ENCODE measurements around the gene PTGFR. TPM values are rescaled to one million over a fixed set of nuclear protein-coding genes. Genes with fewer than 3 reads are reported as not detected.
A peak's percentile ranks its signal among the peaks of the same experiment; 100 is the strongest.

The PTGFR gene, protein sequence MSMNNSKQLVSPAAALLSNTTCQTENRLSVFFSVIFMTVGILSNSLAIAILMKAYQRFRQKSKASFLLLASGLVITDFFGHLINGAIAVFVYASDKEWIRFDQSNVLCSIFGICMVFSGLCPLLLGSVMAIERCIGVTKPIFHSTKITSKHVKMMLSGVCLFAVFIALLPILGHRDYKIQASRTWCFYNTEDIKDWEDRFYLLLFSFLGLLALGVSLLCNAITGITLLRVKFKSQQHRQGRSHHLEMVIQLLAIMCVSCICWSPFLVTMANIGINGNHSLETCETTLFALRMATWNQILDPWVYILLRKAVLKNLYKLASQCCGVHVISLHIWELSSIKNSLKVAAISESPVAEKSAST
- 28.6 TPM for total RNA-seq

DNA sequence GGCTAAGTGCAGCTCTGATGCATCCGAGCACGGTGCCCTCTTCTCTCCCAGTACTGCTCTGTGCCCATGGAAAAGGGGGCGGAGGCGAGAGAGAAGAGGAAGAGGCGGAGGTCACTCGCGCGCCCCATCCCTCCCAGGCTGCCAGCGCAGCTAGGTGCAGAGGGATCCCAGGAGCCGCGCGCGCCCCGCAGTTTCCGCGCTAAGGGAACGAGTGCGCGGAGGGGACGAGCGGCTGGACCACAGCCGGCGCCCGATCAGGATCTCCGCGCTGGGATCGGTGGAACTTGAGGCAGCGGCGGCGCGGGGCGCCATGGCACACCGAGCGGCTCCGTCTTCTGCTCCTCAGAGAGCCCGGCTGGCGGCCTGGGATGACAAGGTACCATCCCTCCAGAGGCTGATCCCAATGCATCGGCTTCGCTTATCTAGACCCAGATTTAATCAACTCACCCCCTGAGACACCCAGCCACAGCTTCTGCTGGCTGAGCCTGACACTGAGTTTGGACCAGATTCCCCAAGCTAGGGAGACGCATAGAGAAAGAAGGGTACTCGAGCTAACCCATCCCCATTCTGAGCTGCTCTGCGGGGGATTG, at the start of gene PTGFR:
Gene PTGFR, plus strand, starts transcription at position 114 of the 590 bp plus-strand sequence. CDS start 1,770 bp downstream, outside the sequence.
- no peak for DNase-seq

DNA sequence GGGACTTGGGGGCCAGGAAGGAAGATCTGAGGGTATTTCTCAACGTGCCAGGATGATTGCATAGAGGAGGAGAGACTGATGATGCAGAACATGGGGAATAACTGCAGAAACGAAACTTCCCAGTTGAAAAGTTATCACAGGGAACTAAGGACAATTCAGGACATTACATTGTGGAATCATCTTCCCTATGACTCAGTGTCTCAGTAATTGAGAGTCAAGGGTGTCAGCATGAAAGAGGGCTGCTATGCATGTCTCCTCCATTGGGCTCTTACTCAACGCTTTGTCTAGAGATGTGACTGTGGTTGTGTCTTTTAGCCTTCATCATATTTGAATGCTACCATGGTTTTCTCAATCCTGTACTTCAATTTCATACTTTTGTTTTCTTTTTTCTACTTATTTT, 48.9 kb upstream of the PTGFR start:
- DNase-seq: no peak

DNA sequence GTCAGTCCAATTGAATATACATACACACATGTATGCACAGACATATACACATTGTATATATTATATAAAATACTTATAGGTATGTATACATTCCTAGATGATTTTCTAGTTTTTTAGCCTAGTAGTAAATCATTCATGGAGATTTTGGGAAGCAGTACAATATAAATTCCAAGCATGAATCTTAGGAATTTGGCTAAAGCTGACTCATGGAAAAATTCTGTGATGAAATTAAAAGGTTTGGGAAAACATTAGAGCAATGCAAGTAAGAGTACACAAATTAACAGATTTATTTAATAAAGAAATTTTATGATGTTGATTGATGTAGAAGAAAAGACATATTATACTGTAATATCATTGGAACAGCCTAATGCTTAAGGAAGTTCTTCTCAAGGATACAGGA, 43.7 kb upstream of the PTGFR start:
- DNase-seq: no peak

DNA sequence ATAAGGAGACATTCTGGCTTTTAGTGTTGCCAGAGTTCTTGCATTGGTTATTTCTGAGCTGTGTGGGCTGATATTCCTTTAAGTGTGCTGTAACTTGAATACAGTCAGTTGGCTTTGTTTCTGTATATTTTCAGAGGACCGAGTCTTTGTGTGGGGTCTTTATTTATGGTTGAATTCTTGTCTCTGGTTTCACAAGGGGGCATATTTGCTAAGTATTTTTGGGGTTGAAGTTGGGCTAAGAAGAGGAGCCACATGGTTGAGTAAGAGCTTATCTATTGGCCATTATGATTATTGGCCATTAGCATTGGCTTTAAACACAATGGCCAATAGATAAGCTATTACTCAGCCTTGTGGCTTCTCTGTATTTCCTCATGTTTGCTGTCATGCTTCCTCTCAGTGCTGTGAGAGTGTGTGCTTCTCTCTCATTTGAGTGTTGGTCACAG, 26.3 kb upstream of the PTGFR start:
- DNase-seq: no peak

DNA sequence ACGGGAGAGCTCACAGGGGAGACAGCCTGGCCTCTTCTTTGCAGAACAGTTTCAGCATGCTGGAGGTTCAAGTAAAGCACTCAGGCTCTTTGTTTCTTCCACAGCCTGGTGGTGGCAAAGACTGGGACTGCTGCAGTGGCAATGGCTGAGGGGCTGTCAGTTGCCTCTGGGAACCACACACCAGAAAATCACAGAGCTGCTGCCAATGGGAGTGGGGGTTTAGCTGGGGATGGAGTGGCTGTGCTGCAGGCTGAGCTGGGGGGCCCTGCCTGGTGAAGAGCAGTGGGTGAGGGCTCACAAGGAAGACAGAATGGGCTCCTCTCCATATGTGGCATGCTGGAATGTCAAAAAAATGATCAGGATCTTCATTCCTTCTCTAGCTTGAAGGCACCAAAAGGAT, 25.6 kb upstream of the PTGFR start:
- no peak for DNase-seq

DNA sequence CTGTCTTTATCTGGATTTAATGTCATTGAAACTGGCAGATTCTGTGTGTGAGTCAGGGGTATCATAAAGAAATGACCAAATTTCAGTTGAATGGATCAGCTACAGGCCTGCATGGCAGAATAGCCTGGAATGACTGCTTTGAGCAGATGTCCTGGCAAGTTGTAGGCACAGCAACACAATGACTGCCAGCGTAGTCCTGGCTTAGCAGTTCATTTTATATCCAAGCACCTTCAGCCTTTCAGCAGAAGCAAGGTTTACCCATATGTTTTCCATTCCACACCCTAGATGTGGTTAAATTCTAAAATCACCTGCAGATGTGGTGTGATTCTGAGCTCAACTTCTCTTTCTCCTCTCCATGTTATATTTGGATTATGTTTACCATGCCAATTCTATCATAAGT, 22.3 kb upstream of the PTGFR start:
- DNase-seq: no peak

DNA sequence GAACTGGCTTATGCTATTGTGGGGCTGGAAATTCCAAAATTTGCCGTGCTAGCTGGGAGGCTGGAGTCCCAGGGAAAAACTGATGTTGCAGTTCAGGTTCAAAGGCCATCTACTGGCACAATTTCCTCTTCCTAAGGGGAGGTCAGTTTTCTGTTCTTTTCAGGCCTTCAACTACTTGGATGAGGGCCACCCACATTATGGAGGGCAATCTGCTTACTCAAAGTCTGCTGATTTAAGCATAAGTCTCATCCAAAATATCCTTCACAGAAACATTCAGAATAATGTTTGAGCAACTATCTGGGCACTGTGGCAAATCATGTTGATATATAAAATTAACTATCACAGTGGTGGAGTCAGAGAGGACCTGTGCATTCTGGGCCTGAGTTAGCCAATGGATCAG, 21.2 kb upstream of the PTGFR start:
- DNase-seq: no peak

DNA sequence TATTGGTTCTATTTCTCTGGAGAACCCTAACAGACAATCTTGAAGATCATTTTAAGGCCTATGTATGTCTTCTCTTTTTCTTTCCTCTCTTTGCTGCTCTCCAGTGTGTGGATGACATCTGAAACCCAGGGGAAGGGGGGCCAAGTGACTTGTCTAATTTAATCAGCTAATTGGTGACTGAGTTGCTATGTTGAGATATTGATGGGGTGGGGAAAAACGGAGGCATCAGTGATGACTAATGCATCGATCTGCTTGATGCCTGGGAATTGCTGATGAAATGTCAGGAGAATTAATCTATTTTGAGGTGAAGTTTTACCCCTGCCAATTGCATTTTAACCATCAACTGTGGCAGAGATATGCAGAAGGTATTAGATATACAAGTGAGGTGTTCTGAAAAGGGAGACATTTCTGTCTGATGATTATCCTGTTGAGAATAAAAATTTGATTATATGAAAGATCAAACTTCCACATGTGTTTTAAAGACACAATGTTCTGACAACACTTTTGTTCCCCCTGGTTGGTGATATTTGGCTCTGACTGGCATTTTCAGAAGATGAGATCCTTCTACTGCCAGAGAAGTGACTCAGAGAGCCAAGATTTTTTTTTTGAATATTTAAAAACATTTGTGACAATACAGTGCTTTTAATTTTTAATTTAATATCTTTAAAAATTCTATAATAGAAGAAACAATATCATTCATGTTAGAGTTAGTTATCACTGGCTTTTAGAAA, 18.7 kb upstream of the PTGFR start:
- DNase-seq: no peak

DNA sequence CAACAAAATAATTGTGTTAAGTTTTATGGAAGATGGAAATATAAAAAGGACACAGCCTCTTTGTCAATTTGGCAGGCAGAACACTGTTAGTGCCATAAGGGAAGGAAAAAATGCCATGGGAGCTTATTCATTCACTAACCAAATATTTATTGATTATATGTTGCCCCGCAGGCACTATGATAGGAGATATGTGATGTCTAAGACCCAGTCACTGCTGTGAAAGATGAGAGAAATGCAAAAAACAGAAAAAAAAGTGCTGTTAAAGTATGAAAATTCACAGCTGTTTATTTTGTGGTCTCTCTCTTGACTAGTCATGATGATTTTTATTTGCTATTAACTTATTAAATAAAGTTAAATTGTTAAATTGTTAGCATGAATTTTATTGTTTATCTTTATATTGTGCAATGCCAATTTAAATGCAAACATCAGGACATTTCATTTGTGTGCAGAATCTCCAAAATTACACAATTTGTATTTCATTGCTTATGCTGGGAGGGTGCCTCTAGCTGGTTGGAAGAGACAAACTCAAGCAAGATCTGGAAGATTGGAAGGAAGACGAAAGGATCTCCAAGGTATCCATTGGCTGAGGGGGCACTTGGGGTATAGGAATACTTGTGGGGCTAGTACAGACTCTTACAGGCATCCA, 17.8 kb upstream of the PTGFR start:
- no peak for DNase-seq

DNA sequence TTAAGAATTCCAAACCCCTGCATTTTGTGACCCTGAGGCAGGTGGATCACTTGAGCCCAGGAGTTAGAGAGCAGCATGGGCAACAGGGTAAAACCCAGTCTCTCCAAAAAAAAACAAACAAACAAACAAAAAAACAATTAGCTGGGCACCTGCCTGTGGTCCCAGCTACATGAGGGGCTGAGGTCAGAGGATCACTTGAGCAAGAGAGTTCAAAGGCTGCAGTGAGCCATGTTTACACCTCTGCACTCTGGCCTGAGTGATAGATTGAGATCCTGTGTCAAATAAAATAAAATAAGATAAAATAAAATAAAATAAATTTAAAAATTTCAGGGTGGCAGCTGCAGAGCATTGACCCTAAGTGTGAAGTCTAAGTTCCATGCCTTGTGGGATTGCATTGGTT, 16.7 kb upstream of the PTGFR start:
- no peak for DNase-seq

DNA sequence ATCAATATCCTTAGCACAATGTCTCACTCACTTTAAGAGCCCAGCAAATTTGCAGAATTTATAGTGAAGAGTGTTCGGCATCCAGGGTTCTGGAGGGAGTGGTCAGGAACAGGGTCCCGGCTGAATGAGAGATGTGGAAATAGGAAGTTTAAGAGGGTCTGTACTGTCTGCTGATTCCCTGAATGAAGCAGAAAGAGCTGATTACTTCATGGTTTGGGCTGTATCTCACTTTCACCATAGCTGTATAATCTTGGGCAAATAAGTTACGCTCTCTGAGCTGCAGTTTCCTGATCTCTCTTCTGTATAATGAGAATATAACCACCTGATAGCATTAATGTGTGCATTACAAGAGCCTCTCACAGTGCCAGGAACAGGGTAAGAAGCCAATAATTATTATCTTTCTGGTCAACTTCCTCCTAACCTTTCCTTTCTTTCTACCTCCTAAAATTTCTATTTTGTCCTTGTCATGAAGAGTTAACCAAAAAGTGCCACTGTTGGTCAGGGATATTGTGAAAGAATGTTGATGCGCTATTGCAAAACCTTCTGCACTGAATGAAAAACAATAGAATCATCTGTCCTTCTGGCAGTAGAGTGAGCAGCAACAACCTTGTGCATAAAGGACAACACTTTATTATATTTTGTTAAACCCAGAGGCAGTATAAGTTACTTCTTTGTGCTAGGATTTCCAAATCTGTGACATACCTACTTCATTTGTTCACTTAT, 14.7 kb upstream of the PTGFR start:
- DNase-seq: no peak

DNA sequence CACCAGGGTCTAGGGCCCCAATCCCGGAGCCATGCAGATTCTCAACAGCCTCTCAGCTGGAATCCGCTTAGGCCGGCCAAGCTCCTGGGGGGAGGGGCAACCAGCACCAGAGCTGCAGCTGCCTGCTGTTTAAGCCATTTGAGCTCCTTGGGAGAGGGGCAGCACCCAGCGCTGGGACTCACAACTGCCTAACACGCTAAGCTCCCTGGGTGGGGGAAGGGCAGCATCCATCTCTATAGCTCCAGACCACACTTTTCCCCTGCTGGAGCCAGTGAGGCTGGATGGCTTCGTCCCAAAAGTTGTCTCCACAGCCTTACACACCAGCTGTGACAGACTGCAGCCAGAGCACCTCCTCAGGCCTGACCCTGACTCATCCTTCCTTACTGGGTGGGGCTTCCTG, 6.9 kb upstream of the PTGFR start:
- DNase-seq: no peak

DNA sequence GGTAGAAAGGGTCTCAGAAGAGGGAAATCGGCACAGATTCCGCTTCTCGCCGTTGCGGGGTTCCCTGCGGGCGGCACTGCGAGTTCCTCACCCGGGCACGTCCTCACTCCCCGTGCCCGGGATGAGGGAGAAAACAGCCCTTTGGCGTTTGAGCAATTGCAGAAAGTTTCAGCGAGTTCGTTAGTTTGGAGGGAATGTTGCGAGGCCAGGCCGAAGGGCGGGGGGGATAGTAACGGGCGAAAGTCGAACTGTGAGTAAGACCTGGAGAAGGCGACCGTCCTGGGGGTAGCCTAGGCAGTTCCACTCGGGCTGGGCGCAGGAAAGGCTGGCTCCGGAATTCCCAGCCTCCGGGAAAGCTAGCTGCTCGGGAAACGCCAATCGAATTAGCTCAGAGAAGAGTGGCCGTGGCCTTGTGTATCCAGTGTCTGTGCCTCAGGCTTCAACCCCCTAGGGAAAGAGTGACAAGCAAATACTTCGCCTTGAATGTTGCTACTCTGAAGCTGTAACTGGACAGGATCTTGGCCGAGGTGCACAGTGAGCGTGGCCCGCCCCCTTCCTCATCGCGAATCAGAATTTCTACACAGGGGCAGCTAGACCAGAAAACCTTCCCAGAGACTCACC, 787 bp downstream of the PTGFR start:
- peak; percentile 44 for DNase-seq

DNA sequence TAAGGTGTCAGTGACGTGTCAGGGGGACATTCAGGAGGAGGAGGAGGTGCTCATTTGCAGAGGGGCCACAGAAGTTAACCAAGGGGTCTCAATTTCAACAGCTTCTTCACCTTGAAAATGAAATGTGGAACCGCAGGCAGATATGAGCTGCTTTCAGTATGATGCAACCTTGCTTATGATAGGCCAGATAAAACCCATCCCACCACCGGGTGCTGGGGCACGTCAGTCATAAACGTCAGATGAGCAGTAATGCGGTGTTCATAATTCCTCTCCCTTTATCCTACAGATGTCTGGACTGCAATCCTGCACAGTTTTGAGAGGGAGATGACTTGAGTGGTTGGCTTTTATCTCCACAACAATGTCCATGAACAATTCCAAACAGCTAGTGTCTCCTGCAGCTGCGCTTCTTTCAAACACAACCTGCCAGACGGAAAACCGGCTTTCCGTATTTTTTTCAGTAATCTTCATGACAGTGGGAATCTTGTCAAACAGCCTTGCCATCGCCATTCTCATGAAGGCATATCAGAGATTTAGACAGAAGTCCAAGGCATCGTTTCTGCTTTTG, 1.7 kb downstream of the PTGFR start:
- DNase-seq: peak; percentile 58

DNA sequence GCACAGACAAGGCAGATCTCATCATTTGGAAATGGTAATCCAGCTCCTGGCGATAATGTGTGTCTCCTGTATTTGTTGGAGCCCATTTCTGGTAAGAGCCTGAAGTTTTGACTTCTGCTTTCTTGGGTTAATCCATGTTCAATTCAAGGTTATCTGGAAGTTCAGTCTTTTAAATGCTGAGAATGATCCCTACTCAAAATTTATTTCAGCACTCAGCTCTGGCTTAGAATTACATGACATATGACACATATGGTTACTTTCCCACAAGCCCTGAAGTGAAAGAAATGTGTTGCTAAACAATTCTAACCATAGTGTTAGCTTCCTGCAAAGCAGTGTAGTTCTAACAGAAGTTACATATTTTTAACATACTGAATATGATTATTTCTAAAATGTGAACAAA, 2.7 kb downstream of the PTGFR start:
- peak; percentile 64 for DNase-seq

DNA sequence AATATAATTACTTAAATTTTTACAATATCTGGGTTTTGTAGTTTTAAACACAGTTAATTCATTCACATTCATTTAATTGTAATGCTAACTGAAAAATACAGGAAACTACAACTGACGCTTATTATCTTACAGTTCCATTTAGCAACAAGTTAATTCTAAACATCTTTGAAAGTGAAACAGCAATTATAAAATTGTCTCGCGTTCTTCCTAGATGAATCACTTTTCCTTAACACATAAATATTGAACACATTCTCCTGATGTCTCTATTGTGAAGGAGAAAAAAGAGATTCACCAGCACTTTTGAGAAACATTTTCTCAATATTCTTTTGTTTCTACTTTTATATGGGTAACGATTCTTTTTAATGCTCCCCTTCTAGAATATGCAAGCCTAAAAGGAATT, 6.4 kb downstream of the PTGFR start:
- DNase-seq: peak; percentile 47

DNA sequence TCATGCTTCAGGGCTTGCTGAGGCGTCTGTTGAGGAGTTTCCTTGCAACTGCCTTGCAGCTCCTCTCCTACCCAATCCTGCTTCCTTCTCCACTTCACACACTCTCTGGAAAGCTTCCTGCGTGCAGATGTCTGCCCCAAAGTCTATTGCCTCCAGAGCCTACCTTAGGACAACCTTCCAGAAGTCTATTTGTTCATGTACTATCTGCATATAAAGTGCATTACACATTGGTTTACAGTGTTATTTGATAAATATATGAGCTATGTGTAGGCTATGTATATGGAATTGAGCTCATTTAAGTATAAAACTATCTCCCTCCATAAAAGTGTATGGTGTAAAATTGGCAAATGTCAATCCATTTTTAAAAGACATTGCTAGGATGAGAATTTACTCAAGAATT, 9.8 kb downstream of the PTGFR start:
- no peak for DNase-seq

DNA sequence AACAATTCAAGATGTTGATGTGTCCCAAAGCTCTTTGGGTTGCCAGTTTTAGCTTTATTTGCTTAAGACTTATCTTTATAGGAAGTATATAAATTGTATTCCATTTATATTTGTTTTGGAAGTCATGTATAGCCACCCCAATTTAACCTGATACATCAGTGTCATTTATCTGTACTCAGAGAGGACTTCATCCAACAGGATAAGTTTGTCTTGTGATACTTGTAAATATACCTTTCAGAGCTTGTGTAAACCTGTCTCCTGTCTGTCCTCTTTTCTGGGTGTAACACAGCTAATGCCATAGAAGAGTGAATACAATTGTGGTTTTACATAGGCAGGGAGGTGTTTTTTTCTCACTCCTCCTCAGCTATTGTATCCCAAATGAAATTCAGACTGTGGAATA, 10.4 kb downstream of the PTGFR start:
- no peak for DNase-seq

DNA sequence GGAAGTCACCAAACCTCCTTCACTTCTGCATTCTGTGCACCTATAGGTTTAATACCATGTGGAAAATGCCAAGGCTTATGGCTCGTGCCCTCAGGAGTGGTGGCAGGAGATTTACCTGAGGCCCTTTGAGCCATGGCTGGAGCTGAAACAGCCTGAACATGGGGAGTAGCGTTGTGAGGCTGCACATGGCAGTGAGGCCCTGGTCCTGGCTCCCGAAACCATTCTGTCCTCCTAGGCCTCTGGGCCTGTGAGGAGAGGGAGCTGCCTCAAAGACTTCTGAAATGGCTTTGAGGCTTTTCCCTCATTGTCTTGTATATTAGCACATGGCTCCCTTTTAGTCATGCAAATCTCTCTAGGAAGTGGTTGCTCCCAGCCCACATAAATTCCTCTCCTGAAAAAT, 20.6 kb downstream of the PTGFR start:
- DNase-seq: no peak

DNA sequence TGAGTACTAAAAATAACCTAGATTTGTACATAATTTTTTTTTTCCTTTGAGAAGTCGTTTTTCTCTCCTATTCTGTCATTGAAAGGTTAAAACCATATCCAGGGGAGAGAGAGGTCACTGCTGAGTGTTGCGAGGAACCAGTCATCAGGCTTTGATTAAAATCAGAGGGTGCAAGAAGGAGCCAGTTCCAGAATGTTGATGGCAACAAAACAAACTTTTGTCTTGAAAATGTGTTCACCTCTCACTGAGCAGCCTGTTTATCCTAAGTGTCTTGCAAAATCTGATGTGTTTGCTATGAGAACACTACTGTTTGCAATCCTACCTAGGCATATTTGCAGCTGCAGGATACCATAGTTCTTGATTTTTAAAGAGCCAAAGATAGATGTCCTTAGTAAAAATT, 25.9 kb downstream of the PTGFR start:
- DNase-seq: no peak

DNA sequence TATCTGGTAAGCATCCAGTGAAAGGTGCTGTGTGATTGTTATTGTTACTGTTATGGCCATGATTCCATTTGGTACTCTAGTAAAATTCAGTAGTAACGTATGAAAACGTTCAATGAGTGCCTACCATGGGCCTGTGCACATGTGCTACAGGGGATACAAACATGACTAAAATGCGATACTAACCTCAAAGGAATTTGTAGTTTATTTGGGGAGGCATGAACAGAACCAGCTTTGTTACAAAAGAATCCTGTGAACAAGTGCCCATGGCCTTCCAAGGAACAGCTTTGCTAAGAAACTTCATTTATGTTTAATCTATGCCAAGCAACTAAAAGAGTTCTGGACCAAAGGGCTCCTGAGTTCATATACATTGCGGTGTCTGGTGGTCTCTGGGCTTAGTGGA, 28.7 kb downstream of the PTGFR start:
- DNase-seq: no peak

DNA sequence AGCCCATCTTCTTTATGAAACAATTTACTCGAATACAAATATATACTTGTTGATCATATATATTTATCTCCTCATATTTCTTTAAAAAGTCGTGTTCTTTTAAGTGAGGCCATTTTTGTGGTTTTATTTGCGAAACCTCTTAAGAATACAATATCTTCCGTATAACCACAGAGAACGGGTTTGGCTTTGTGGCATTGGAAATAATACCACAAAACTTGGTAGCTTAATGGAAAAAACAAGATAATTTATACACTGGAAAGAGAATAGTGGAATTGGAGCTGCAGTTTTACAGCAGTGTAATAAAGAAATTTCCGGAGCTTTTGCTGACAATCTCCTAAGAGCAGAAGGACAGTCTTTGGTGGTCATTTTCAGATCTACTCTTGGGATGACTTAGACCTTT, 29.4 kb downstream of the PTGFR start:
- DNase-seq: no peak
